ENCODE results near the gene ADGRG6. TPM values are rescaled to one million over a fixed set of nuclear protein-coding genes. Genes with fewer than 3 reads are reported as not detected.
"Not testable (repeated sequence)": the region's sequence is repeated elsewhere in the genome, so short reads cannot be mapped to it uniquely, and the experiment has no call there.

Gene ADGRG6
- total RNA-seq, 1 experiment from 2014 or later, result 2.5 TPM

- H3K4me1 ChIP-seq (ENCODE audit: insufficient read depth, low read length), result no peaks in the 10 kb centered on the region; the same call in 1 of the 2 replicates
These were observed 119.7 kb downstream of the ADGRG6 start for GRCh38 chr6:142421285-142422117.

GRCh38 chr6:142426444-142427132 lies 124.8 kb downstream of the ADGRG6 start:
- H2AK5ac ChIP-seq (ENCODE audit: insufficient read length, low read length); H2BK15ac ChIP-seq (ENCODE audit: low read depth, low read length); H2BK20ac ChIP-seq (ENCODE audit: low read depth, low read length, poor library complexity, severe bottlenecking); H4K5ac ChIP-seq (ENCODE audit: insufficient read length, low read depth, low read length); H4K8ac ChIP-seq (replicated peaks; ENCODE audit: insufficient read length, low read depth, low read length); H3K79me1 ChIP-seq (ENCODE audit: insufficient read depth, low read depth, low read length, poor library complexity, severe bottlenecking); H3T11ph ChIP-seq (ENCODE audit: low read length); H3K23me2 ChIP-seq (ENCODE audit: insufficient read length, low read depth, low read length, poor library complexity, severe bottlenecking); H3K27me3 Mint-ChIP-seq (ENCODE audit: low read depth); H3K4me1 ChIP-seq (ENCODE audit: insufficient read depth, low read length); H4K20me1 ChIP-seq (ENCODE audit: control insufficient read depth, insufficient read depth, insufficient read length); H4K91ac ChIP-seq (ENCODE audit: insufficient read length, low read depth, low read length); H3K9me3 ChIP-seq (ENCODE audit: control insufficient read depth, low read depth, low read length); H3K56ac ChIP-seq (ENCODE audit: insufficient read length, low read depth, low read length); H3K27ac Mint-ChIP-seq; H2AFZ ChIP-seq (ENCODE audit: low read length); H3K9ac ChIP-seq (ENCODE audit: extremely low read depth, insufficient read length, low read length); H3K23ac ChIP-seq (ENCODE audit: insufficient read length, low read depth, low read length); H3K4me3 Mint-ChIP-seq; H3K4me1 Mint-ChIP-seq; H3K27me3 ChIP-seq (ENCODE audit: insufficient read depth, low read length); H2BK12ac ChIP-seq (ENCODE audit: insufficient read length, low read depth, low read length); H3K4ac ChIP-seq (ENCODE audit: low read depth, low read length); H2BK5ac ChIP-seq (ENCODE audit: insufficient read length, low read length); H3K4me2 ChIP-seq (ENCODE audit: insufficient read depth, insufficient read length, low read length); H3K18ac ChIP-seq (ENCODE audit: insufficient read length, low read depth, low read length); H3K14ac ChIP-seq (ENCODE audit: insufficient read depth, low read length); H2BK120ac ChIP-seq (ENCODE audit: low read depth, low read length, poor library complexity, severe bottlenecking); H3K27ac ChIP-seq (ENCODE audit: insufficient read length, low read depth, low read length); H3K79me2 ChIP-seq (ENCODE audit: insufficient read depth, low read length); DNase-seq: not testable (repeated sequence)
- peaks cover 11 to 16% of the 10 kb centered on the region in 2 experiments for H3K9me3 Mint-ChIP-seq
- WGBS (ENCODE audit: extremely low coverage, insufficient read length, low lambda C conversion rate), result no CpG with 5 or more reads among the region's 2 CpGs
- H3K36me3 Mint-ChIP-seq (ENCODE audit: insufficient read depth in 1 of 3, low read depth in 3 of 3), result peaks cover 6 to 13% (median 11%) of the 10 kb centered on the region in 3 experiments; a peak in 6 of 7 replicates

More at GRCh38 chr6:142421285-142422117, 119.7 kb downstream of the ADGRG6 start:
- no peak overlapping the region for H3K9ac ChIP-seq (ENCODE audit: extremely low read depth, insufficient read length, low read length)
- no peaks in the 10 kb centered on the region for H3K79me1 ChIP-seq (ENCODE audit: insufficient read depth, low read depth, low read length, poor library complexity, severe bottlenecking)
- H3K4me1 Mint-ChIP-seq, result peaks cover 15 to 20% of the 10 kb centered on the region in 2 experiments
- H3K27me3 Mint-ChIP-seq (ENCODE audit: low read depth), result no peaks in the 10 kb centered on the region
- H2BK20ac ChIP-seq (ENCODE audit: low read depth, low read length, poor library complexity, severe bottlenecking), result no peak overlapping the region
- H3K18ac ChIP-seq (ENCODE audit: insufficient read length, low read depth, low read length), result no peak overlapping the region
- H4K91ac ChIP-seq (ENCODE audit: insufficient read length, low read depth, low read length), result no peak overlapping the region
- no peak overlapping the region for H2BK5ac ChIP-seq (ENCODE audit: insufficient read length, low read length)
- no peaks in the 10 kb centered on the region for H4K20me1 ChIP-seq (ENCODE audit: control insufficient read depth, insufficient read depth, insufficient read length)
- H3K4me2 ChIP-seq (ENCODE audit: insufficient read depth, insufficient read length, low read length), result no peak overlapping the region
- no peak overlapping the region for H3K4me3 Mint-ChIP-seq
- no peak overlapping the region for H2BK12ac ChIP-seq (ENCODE audit: insufficient read length, low read depth, low read length)
- no peak for TF ChIP-seq CTCF (conservative IDR thresholded peaks at IDR 0.05)
- no peak overlapping the region for H2BK120ac ChIP-seq (ENCODE audit: low read depth, low read length, poor library complexity, severe bottlenecking)
- no peaks in the 10 kb centered on the region for H3K9me3 ChIP-seq (ENCODE audit: control insufficient read depth, low read depth, low read length)
- no peaks in the 10 kb centered on the region for H3K27me3 ChIP-seq (ENCODE audit: insufficient read depth, low read length)
- H4K5ac ChIP-seq (ENCODE audit: insufficient read length, low read depth, low read length), result no peak overlapping the region
- no peak overlapping the region for H3K27ac Mint-ChIP-seq
- H3K23ac ChIP-seq (ENCODE audit: insufficient read length, low read depth, low read length), result no peak overlapping the region
- H3K27ac ChIP-seq (ENCODE audit: insufficient read length, low read depth, low read length), result no peak overlapping the region
- H2BK15ac ChIP-seq (ENCODE audit: low read depth, low read length), result no peak overlapping the region
- H3K36me3 Mint-ChIP-seq (ENCODE audit: insufficient read depth in 1 of 3, low read depth in 3 of 3), result no peaks in the 10 kb centered on the region; a peak in 2 of 7 replicates
- H3K79me2 ChIP-seq (ENCODE audit: insufficient read depth, low read length), result no peaks in the 10 kb centered on the region
- peaks cover 0 to 2% of the 10 kb centered on the region in 2 experiments; a peak in 1 of 5 replicates for H3K9me3 Mint-ChIP-seq
- no peaks in the 10 kb centered on the region for H3K23me2 ChIP-seq (ENCODE audit: insufficient read length, low read depth, low read length, poor library complexity, severe bottlenecking)
- H2AK5ac ChIP-seq (ENCODE audit: insufficient read length, low read length), result no peak overlapping the region
- H3K14ac ChIP-seq (ENCODE audit: insufficient read depth, low read length), result no peak overlapping the region
- H3T11ph ChIP-seq (ENCODE audit: low read length), result no peak overlapping the region
- H2AFZ ChIP-seq (ENCODE audit: low read length), result no peak overlapping the region
- DNase-seq, result no peak
- H4K8ac ChIP-seq (replicated peaks; ENCODE audit: insufficient read length, low read depth, low read length), result no peak overlapping the region
- no peak overlapping the region for H3K4ac ChIP-seq (ENCODE audit: low read depth, low read length)
- no peak overlapping the region for H3K56ac ChIP-seq (ENCODE audit: insufficient read length, low read depth, low read length)
